Tibial artery (tissue), 4 donors: ENCODE data around the gene DCAF7.

Experiments used
- DNase-seq, 2 donors: peaks; one replicate each; pipeline ENCODE4 v3.0.0-alpha.2; 2019
- H3K27ac ChIP-seq, 2 donors: fragments of 200-600 bp; sonication (generic) in 1 of 2; 1 replicate in 1 of 2; 2 replicates in 1 of 2; pipeline ENCODE4 v1.5.1; 2018 to 2019; ENCODE audit warnings: mild to moderate bottlenecking in 1 of 2
- H3K27me3 ChIP-seq, 2 donors: fragments of 200-600 bp; sonication (generic) in 1 of 2; one replicate each; pipeline versions ENCODE4 v1.5.1 to v1.6.0; 2016 to 2019
- H3K36me3 ChIP-seq, 3 donors: fragments of 200-600 bp; sonication (generic) in 2 of 3; one replicate each; pipeline ENCODE4 v1.5.1; 2016 to 2019; ENCODE audit warnings: mild to moderate bottlenecking in 2 of 3
- H3K4me1 ChIP-seq, 4 donors: fragments of 200-600 bp; sonication (generic) in 2 of 4; 1 replicate in 3 of 4; 2 replicates in 1 of 4; pipeline ENCODE4 v1.5.1; 2016 to 2019
- H3K4me3 ChIP-seq, 2 donors: fragments of 200-600 bp; sonication (generic) in 1 of 2; 1 replicate in 1 of 2; 2 replicates in 1 of 2; pipeline ENCODE4 v1.5.1; 2018 to 2019; ENCODE audit warnings: mild to moderate bottlenecking in 2 of 2
- H3K9me3 ChIP-seq, 3 donors: fragments of 200-600 bp; sonication (generic) in 1 of 3; one replicate each; pipeline ENCODE4 v1.5.1; 2016 to 2019
- intact Hi-C: fragments of 100-400 bp; cut with DNase I; formaldehyde crosslinking; loops from one replicate; pipeline ENCODE4 v1.15.0; 2023; ENCODE audit warnings: low total_unique reads
- TF ChIP-seq, protein P1 (sequence below), 2 experiments: fragments of 200-600 bp in 1 of 2; fragments of 450-650 bp in 1 of 2; IDR thresholded peaks; one replicate each; pipeline ENCODE4 v1.5.1; 2017 to 2019; ENCODE audit warnings: antibody characterized with exemption in 2 of 2, mild to moderate bottlenecking in 1 of 2, moderate library complexity in 1 of 2

The DCAF7 gene

DNA sequence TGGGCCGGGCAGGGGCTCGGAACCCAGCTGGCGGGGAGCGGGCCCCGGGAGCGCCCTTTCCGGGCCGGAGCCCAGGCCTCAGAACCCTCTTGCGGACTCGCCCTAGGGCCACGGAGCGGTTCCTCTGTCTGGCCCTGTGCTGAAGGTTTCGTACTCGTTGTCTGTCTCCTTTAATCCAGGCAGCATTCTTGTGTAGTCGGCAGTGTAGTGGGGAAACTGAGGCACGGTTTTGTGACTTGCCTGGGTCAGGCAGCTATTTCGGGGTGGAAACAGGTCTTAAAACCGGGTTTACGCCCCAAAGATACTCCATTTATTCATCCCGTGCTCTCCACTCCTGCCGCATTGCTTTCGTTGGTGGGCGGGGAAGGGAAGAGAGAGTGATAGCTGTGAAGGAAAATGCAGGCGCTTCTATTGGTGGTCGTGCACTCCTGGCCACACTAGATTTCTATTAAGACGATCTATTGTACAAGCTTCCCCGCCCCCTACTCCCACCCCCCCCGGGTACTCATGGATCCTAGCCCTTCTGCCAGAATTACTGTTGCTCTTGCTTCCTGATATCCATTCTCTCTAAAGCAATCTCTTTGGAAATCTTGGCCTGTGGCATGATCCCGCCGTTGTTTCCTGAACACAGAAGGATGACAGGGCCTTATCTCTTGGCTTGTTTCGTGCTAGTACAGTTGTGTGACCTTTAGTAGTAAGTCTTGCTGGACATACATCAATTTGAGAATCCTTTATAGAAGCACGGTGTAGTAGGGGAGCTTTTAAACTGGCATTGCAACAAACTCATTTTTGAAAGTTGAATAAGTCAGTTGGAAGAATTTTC lies 751 bp downstream of the DCAF7 start:
- Histone ChIP-seq H3K4me1 (peaks cover 0 to 57% (median 22%) of the 10 kb centered on the region in 4 donors), H3K36me3 (no peaks in the 10 kb centered on the region), H3K27me3 (no peaks in the 10 kb centered on the region), H3K4me3 (peak overlapping the region; percentile 84 to 85), H3K9me3 (no peaks in the 10 kb centered on the region), H3K27ac (peak overlapping the region; percentile 89 to 95)
- TF ChIP-seq, protein P1, sequence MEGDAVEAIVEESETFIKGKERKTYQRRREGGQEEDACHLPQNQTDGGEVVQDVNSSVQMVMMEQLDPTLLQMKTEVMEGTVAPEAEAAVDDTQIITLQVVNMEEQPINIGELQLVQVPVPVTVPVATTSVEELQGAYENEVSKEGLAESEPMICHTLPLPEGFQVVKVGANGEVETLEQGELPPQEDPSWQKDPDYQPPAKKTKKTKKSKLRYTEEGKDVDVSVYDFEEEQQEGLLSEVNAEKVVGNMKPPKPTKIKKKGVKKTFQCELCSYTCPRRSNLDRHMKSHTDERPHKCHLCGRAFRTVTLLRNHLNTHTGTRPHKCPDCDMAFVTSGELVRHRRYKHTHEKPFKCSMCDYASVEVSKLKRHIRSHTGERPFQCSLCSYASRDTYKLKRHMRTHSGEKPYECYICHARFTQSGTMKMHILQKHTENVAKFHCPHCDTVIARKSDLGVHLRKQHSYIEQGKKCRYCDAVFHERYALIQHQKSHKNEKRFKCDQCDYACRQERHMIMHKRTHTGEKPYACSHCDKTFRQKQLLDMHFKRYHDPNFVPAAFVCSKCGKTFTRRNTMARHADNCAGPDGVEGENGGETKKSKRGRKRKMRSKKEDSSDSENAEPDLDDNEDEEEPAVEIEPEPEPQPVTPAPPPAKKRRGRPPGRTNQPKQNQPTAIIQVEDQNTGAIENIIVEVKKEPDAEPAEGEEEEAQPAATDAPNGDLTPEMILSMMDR (IDR thresholded peaks at IDR 0.05) = no peak
- DNase-seq = no peak
- intact Hi-C loops = loop anchor here (5.0 kb wide), 1 partner anchor 71 kb away; the partner anchor contains the start of gene MAP3K3

DNA sequence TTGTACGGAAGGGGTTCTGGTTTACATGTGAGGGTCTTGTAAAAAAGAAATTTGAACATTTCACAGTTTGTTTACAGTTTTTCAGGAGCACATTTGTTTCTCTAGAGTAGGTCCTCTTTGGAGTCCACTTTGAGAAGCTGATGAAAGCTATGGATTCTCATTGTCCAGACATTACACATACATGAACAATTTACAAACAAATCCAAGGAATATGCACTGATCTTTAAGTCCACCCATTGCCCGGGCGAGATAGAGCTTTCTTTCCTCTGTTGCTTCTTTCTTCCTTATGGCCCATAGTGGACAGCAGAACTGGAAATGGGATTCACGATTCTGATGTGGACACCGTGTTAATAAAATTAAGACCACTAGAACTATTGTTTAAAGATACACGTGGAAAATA lies 1.9 kb downstream of the DCAF7 start:
- intact Hi-C loops = loop anchor here (5.0 kb wide), 1 partner anchor 70 kb away; the partner anchor contains the start of gene MAP3K3
- H3K27me3 ChIP-seq = no peaks in the 10 kb centered on the region
- TF ChIP-seq, protein P1 (IDR thresholded peaks at IDR 0.05) = no peak
- peak overlapping the region in 1 of 2 donors; percentile 89 for H3K27ac ChIP-seq
- peaks cover 0 to 57% (median 25%) of the 10 kb centered on the region in 4 donors for H3K4me1 ChIP-seq
- no peaks in the 10 kb centered on the region for H3K9me3 ChIP-seq
- H3K36me3 ChIP-seq = no peaks in the 10 kb centered on the region
- no peak for DNase-seq
- peak overlapping the region; percentile 84 to 85 for H3K4me3 ChIP-seq

DNA sequence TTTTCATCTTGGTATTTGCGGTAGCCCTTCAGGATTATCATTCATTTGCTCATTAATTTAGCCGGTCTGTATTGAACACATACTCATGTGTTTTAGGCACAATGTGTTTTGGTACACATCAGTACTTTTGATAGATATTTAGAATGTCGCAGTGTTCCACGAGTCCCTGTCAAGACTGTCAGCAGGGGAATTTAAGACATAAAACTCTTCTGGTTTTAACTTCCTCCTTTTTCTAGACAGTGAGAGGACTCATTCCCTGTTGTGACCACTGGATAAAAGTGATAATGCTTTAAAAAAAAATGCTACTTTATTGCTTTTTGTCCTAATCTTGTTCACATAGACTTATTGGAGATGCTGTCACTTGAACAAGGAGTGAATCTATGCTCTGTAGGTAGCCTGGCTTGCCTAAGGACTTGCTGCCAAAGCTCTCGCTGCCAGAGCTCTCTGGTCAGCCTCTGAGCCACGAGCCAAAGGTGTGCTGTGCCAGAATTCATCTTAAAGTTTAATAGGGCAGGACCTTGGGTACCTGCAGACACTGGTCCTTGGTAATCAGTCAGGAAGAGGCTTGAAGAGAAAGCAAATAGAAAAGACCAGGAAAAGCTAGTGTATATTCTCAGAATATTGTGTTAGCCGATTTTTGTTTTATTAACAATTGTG lies 5.4 kb downstream of the DCAF7 start:
- H3K27ac ChIP-seq = no peak overlapping the region
- TF ChIP-seq, protein P1 (IDR thresholded peaks at IDR 0.05) = no peak
- DNase-seq = no peak
- intact Hi-C loops = no loop called here
- no peak overlapping the region for H3K4me3 ChIP-seq
- H3K9me3 ChIP-seq = no peaks in the 10 kb centered on the region
- H3K36me3 ChIP-seq = no peaks in the 10 kb centered on the region
- H3K4me1 ChIP-seq = peaks cover 0 to 49% (median 25%) of the 10 kb centered on the region in 4 donors
- no peaks in the 10 kb centered on the region for H3K27me3 ChIP-seq

DNA sequence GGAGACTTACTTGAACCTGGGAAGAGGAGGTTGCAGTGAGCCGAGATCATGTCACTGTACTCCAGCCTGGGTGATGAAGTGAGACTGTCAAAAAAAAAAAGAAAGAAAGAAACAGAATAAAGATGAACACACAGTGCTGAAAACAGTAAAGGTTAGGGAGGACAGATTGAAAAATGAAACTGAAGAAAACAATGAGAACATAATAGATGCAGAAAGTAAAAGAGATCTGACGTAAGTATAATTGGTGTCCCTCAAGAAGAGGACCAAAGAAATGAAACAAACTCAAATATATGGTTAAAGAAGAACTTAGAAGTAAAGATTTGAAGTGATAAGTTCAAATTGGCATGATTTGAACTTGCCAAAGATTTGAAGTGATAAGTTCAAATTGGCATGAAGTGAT lies 7.1 kb downstream of the DCAF7 start:
- no peak overlapping the region for H3K4me3 ChIP-seq

DNA sequence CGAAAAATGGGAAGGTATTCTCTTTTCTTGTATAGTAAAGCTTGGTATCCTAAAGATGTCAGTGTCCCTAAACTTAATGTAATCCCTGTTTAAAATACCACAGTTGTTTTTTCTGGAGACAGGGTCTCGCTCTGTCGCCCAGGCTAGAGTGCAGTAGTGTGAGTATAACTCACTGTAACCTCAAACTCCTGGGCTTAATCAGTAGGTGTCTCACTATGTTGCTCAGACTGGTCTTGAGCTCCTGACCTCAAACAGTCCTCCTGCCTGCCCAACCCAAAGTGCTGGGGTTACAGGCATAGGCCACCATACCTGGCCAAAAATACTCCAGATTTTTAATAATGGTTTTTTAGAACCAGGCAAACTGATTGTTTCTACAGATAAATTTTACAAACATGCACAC lies 8.2 kb downstream of the DCAF7 start:
- no peaks in the 10 kb centered on the region for H3K9me3 ChIP-seq
- TF ChIP-seq, protein P1 (IDR thresholded peaks at IDR 0.05) = no peak
- H3K4me3 ChIP-seq = no peak overlapping the region
- intact Hi-C loops = no loop called here
- no peaks in the 10 kb centered on the region for H3K36me3 ChIP-seq
- no peak for DNase-seq
- H3K27me3 ChIP-seq = no peaks in the 10 kb centered on the region
- H3K27ac ChIP-seq = no peak overlapping the region
- H3K4me1 ChIP-seq = peaks cover 0 to 24% (median 10%) of the 10 kb centered on the region in 4 donors

More for the DNA sequence above, 7.1 kb downstream of the DCAF7 start:
- no peak for DNase-seq
- no peaks in the 10 kb centered on the region for H3K27me3 ChIP-seq
- no peak overlapping the region for H3K27ac ChIP-seq
- TF ChIP-seq, protein P1 (IDR thresholded peaks at IDR 0.05) = no peak
- intact Hi-C loops = no loop called here
- H3K4me1 ChIP-seq = peaks cover 0 to 35% (median 16%) of the 10 kb centered on the region in 4 donors
- H3K9me3 ChIP-seq = no peaks in the 10 kb centered on the region
- no peaks in the 10 kb centered on the region for H3K36me3 ChIP-seq
